SK-N-SH treated with all-trans-retinoic acid at 6 μM for 48 hours (cell line): ENCODE data around the gene ADAMTS9.

Experiments used
- ARNTL ChIP-seq: fragments of 450-650 bp; formaldehyde crosslinking; IDR thresholded peaks from 2 replicates; pipeline ENCODE4 v1.5.0; 2020; ENCODE audit warnings: low read depth, mild to moderate bottlenecking, moderate library complexity, borderline replicate concordance
- BACH2 ChIP-seq: fragments of 250-450 bp; sonication (Bioruptor Pico); IDR thresholded peaks from 2 replicates; pipeline ENCODE4 v1.9.0; 2021; ENCODE audit warnings: mild to moderate bottlenecking, borderline replicate concordance
- CSRNP3 ChIP-seq: fragments of 250-450 bp; sonication (Bioruptor Pico); IDR thresholded peaks from 2 replicates; pipeline ENCODE4 v1.5.1; 2021; ENCODE audit warnings: mild to moderate bottlenecking, moderate library complexity
- GLIS3 ChIP-seq: fragments of 250-450 bp; sonication (Bioruptor Pico); IDR thresholded peaks from 2 replicates; pipeline ENCODE4 v1.5.0; 2020; ENCODE audit warnings: mild to moderate bottlenecking, moderate library complexity
- OSR1 ChIP-seq: fragments of 250-450 bp; sonication (Bioruptor Pico); IDR thresholded peaks from 2 replicates; pipeline ENCODE4 v1.8.0; 2022; ENCODE audit warnings: moderate library complexity, mild to moderate bottlenecking, inconsistent platforms
- PATZ1 ChIP-seq: fragments of 250-450 bp; sonication (Bioruptor Pico); IDR thresholded peaks from 2 replicates; pipeline ENCODE4 v1.8.0; 2020; ENCODE audit warnings: mild to moderate bottlenecking, moderate library complexity, borderline replicate concordance
- RARB ChIP-seq: fragments of 250-450 bp; sonication (Bioruptor Pico); IDR thresholded peaks from 2 replicates; pipeline ENCODE4 v1.8.0; 2021; ENCODE audit warnings: mild to moderate bottlenecking, moderate library complexity
- SNAI2 ChIP-seq: fragments of 250-450 bp; sonication (Bioruptor Pico); IDR thresholded peaks from 2 replicates; pipeline ENCODE4 v1.5.0; 2020; ENCODE audit warnings: mild to moderate bottlenecking, moderate library complexity
- ZNF70 ChIP-seq: fragments of 450-650 bp; formaldehyde crosslinking; IDR thresholded peaks from 2 replicates; pipeline ENCODE4 v1.5.0; 2020; ENCODE audit warnings: mild to moderate bottlenecking, moderate library complexity

- no peak for TF ChIP-seq BACH2 (CRISPR knock-in tag)
- no peak for TF ChIP-seq GLIS3 (CRISPR knock-in tag)
- no peak for TF ChIP-seq CSRNP3 (CRISPR knock-in tag)
- no peak for TF ChIP-seq ZNF70 (CRISPR knock-in tag)
- no peak for TF ChIP-seq RARB (CRISPR knock-in tag)
- TF ChIP-seq PATZ1 (CRISPR knock-in tag): no peak
- no peak for TF ChIP-seq ARNTL
- TF ChIP-seq SNAI2: no peak
- no peak for TF ChIP-seq OSR1
Observed at GRCh38 chr3:64518496-64518895, 169.3 kb downstream of the ADAMTS9 start.
